HG03378 (cell line): Measurements from ENCODE around the gene NPAS3.
A peak's percentile ranks its signal among the peaks of the same experiment; 100 is the strongest.

Experiments
- ATAC-seq: cut with Tn5 transposase; IDR thresholded peaks from one replicate; pipeline ENCODE4 v1.9.1; 2021; ENCODE audit warnings: mild to moderate bottlenecking, moderate library complexity; ENCODE audit not compliant: unreplicated experiment

NPAS3 gene

GRCh38 chr14:33767586-33768457, 829.1 kb downstream of the NPAS3 start:
- ATAC-seq, result no peak

GRCh38 chr14:33768458-33768830, 829.8 kb downstream of the NPAS3 start:
- ATAC-seq, result no peak

DNA sequence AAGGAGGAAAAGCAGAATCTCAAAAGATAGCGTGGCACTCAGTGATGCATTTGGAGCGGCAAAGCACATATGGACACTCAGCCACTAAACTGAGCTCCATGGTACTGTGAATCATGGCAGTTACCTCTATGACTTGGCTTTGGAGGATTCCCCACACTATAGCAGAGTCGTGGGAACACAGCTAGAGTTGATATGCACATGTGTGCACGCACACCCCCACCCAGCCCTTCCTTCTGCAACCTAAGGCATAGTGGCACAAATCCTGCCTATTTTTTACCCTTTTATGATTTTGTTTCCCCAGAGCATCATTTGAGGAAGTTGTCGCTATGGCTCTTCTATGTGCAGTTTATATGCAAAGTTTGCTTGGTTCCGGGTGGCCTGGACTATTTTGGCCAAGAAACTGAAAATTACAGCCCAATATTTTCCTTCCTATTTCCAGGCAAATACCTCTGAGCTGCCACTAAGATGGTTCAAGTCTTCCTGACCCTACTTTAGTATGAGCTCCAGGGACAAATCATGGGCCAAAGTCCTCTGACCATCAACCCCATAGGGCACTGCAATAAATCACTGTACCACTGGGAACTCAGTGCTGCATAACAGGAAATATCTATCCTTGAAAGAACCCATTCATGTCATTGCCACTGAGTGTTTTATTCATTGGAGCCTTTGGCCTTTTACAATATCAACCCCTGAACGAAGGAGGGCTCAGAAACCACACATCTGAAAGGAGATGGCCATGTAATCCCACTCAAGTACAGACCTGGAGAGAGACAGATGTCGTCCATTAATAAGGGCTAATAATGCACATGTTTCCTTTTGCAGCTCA, 834.7 kb downstream of the NPAS3 start:
- no peak for ATAC-seq

DNA sequence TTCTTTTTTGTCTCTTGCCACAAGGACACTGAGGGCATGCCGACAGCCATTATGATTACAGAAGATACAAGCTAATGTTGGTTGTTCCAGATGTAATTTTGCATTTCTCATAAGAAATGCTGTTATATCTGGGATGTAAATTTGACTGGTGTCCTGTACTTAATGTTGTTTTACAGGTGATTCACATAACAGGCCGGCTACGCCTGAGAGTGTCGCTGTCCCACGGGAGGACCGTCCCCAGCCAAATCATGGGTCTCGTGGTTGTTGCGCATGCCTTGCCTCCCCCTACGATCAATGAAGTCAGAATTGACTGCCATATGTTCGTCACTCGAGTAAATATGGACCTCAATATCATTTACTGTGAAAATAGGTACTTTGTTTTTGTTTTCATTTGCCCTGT, 835.5 kb downstream of the NPAS3 start:
- no peak for ATAC-seq

DNA sequence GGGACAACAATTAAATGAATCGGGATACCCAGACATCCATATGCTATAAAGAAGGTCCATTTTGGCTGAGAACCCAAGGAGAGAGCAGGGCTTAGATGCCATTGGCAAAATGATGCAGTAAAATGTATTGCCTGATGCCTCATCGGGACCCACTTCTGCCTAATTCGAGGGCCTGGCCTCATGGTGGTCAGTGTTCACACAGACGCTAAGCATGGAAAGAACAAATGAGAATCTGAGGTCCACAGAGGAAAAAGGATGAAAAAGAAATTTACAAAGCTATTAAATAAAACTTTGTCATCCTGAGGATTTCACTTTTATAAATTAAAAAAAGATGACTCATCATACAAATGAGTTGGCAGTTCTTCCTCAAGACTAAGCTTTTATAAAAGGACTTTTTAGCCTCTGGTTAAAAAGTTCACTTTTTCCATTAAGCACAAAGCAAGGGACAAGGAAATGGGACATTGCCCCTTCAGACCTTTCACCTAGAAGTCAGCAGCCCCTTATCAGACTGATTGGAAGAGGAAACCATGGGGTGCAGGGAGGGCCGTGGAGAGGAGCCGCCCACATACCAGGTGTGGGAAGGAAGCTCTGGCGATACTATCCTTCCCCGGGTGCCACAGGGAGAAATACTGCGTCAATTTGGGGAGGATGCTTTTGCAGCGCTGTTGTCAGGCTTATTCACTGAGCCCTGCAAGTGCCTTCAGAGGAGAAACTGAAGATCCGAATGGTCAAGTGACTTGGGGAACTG, 836.2 kb downstream of the NPAS3 start:
- no peak for ATAC-seq

GRCh38 chr14:33776871-33777270, 838.2 kb downstream of the NPAS3 start:
- ATAC-seq, result no peak

GRCh38 chr14:33777681-33778080, 839.0 kb downstream of the NPAS3 start:
- no peak for ATAC-seq

GRCh38 chr14:33780035-33780434, 841.4 kb downstream of the NPAS3 start:
- ATAC-seq, result no peak

GRCh38 chr14:33781236-33781635, 842.6 kb downstream of the NPAS3 start:
- no peak for ATAC-seq

- no peak for ATAC-seq
These were observed 844.2 kb downstream of the NPAS3 start for GRCh38 chr14:33782923-33783322.

DNA sequence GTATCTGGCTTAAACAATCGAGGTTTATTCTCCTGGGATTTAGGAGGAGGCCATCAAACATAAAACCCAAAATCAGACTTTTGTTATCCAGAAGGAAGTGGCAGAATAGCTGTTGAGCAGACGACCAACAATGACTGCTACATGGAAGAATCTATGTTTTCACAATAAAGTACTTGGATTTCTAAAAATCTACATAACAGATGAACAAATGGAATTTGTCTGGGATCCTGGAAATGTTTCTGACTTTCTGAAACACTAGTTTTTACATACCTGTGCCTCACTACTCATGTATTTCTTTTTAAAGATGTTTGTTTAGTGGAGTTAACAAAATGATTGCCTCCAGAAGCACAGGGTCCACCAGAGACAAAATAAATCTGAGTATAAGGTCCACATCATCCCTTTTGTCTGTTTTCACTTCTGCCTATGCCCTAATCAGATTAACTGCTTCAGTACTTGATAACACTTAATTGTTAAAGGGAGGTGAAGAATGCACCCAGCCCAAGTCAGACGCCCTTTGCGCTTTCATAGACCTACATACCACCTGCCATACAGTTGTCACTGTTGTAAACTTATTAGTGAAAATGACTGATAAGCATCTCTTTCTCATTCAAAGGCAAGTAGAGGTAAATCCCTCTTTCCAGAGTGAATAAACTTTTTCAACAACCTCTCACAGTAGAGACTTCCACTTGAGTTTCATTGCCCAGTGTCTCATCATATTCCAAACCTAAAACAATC, 847.6 kb downstream of the NPAS3 start:
- no peak for ATAC-seq

GRCh38 chr14:33788161-33788560, 849.5 kb downstream of the NPAS3 start:
- ATAC-seq, result no peak

DNA sequence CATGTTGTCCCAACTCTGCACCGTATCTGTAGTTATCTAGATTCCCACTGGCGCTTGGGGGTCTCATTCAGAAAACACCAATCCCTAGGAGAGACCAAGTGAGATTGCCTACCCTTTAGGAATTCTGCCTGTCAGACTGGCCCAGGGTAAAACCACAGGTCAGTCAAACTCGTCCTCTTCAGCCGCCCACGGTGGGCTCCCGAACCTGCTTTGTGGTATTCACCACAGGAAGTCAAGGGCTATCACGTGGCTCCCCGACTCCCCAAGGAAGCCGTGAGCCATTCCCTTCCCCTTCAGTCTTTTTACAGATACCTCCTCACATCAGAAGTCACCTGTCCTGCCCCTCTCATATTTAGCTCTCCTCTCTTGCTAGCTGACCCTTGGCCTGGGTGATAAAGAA, 852.3 kb downstream of the NPAS3 start:
- ATAC-seq, result peak; percentile 47

- ATAC-seq, result peak; percentile 76
These were observed 853.5 kb downstream of the NPAS3 start for GRCh38 chr14:33792009-33792719.

DNA sequence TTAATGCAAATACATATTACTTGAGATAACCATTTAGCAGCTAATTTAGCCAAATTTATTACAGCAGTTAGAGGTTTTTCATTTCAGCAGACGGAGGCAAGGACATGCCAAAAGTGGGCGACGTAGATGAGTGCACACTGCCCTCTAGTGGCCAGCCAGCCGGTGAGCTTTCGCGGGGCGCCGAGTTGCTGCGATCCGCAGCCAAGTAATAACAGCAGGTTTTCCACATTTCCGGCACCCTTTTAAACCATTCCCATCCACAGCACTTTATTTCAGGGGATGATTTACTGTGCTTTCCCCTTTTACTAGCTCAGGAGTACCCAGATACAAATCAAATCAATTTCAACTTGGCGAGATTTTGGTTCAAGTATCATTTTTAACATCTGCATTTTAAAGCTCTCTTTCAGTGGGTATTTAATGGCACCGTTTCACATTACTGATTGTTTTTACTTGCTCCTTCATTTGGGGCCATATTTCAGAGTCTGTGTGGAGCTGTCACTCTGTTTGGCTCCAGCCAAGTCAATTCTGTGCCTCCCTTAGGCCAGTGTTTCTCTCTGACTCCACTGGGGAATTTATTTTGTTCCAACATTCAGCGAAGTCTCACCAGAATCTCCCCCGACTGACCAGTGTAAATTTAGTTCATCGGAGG, 854.2 kb downstream of the NPAS3 start:
- peak; percentile 44 for ATAC-seq

DNA sequence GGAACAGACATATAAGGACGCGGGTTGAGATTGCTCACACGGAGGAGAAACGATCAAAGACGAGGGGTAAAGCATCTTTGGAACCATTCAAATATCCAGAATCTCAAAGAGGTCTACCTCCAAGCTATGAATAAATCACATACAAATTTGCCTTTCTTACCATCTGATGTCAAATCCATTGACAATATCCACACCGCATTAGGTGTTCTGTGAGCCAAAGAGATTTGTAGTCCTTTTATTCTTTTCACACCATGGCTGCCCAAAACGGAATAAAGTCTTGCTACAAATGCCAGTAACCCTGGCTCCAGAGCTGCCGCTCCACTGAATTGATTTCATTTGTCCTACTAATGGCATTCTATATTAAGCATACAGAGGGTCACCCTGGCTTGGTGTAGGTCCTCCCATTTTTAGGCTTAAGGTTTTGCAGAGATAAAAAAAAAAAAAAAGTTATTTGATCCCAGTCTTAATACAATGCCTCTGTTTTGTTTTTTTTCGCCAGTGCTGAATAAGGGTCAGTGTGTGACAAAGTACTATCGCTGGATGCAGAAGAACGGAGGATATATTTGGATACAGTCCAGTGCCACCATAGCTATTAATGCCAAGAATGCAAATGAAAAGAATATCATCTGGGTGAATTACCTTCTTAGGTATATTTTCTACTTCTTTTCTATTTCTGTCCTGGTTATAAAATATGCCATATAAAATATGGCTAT, 854.9 kb downstream of the NPAS3 start:
- no peak for ATAC-seq

GRCh38 chr14:33794791-33795305, 856.2 kb downstream of the NPAS3 start:
- ATAC-seq, result no peak

- no peak for ATAC-seq
These were observed 857.7 kb downstream of the NPAS3 start for GRCh38 chr14:33796356-33796755.
